Fibroblast of lung (primary cell): ENCODE results near the gene NFE2. TPM values are rescaled to one million over a fixed set of nuclear protein-coding genes. Genes with fewer than 3 reads are reported as not detected.
A peak's percentile ranks its signal among the peaks of the same experiment; 100 is the strongest.

Experiments
- DNase-seq, 2 donors: peaks; one replicate each; pipeline versions ENCODE4 v3.0.0 to v3.0.0-alpha.2; 2010; ENCODE audit warnings: low read depth in 2 of 2
- H2AFZ ChIP-seq: 2 replicates; pipeline ENCODE4 v1.5.1; 2012; ENCODE audit warnings: low read length, control low read depth, inconsistent platforms
- H3K27ac ChIP-seq: 2 replicates; pipeline ENCODE4 v1.5.1; 2011; ENCODE audit warnings: low read length, control low read depth; ENCODE audit not compliant: insufficient read depth
- H3K27me3 ChIP-seq: 2 replicates; pipeline ENCODE4 v1.5.1; 2011; ENCODE audit warnings: mild to moderate bottlenecking, low read length; ENCODE audit not compliant: control insufficient read depth, insufficient read depth
- H3K36me3 ChIP-seq: 2 replicates; pipeline ENCODE4 v1.5.1; 2011; ENCODE audit warnings: low read length; ENCODE audit not compliant: control insufficient read depth, insufficient read depth
- H3K4me1 ChIP-seq: 2 replicates; pipeline ENCODE4 v1.5.1; 2011; ENCODE audit warnings: low read length; ENCODE audit not compliant: control insufficient read depth, insufficient read depth; ENCODE audit errors: extremely low read depth
- H3K4me2 ChIP-seq: 2 replicates; pipeline ENCODE4 v1.5.1; 2011; ENCODE audit warnings: low read length, control low read depth; ENCODE audit not compliant: insufficient read depth; ENCODE audit errors: extremely low read depth
- H3K4me3 ChIP-seq, 4 experiments: fragments of 200-600 bp in 1 of 4; sonication (generic) in 1 of 4; replicated peaks in 1 of 4; 2 replicates each; pipeline ENCODE4 v1.5.1; 2011 to 2016; ENCODE audit warnings: low read length in 4 of 4, low read depth in 3 of 4, mild to moderate bottlenecking in 3 of 4, control low read depth in 2 of 4, inconsistent platforms in 1 of 4, mixed read lengths in 1 of 4; ENCODE audit not compliant: insufficient read depth in 1 of 4; ENCODE audit errors: control extremely low read depth in 1 of 4
- H3K79me2 ChIP-seq: 2 replicates; pipeline ENCODE4 v1.5.1; 2012; ENCODE audit warnings: mild to moderate bottlenecking, low read length, inconsistent platforms; ENCODE audit not compliant: control insufficient read depth, insufficient read depth
- H3K9ac ChIP-seq: 2 replicates; pipeline ENCODE4 v1.5.1; 2011; ENCODE audit warnings: mild to moderate bottlenecking, low read length, control low read depth; ENCODE audit not compliant: insufficient read depth
- H3K9me3 ChIP-seq: 2 replicates; pipeline ENCODE4 v1.5.1; 2012; ENCODE audit warnings: low read depth, low read length; ENCODE audit not compliant: control insufficient read depth, insufficient read depth
- H4K20me1 ChIP-seq: 2 replicates; pipeline ENCODE4 v1.5.1; 2011; ENCODE audit warnings: low read length; ENCODE audit not compliant: control insufficient read depth, insufficient read depth; ENCODE audit errors: extremely low read depth
- EZH2 ChIP-seq: IDR thresholded peaks from 2 replicates; pipeline ENCODE4 v1.5.1; 2012; ENCODE audit warnings: low read length, control low read depth, mild to moderate bottlenecking; ENCODE audit errors: missing control alignments
- polyA plus RNA-seq, 2 donors: library from polyadenylated mRNA; depleted of rRNA in 1 of 2; stranded (reverse) in 1 of 2; unstranded in 1 of 2; fragments of >200 nt; gene quantifications; 2 replicates each; pipeline ENCODE4 v1.2.1, GENCODE V29; 2011 to 2012; ENCODE audit warnings: missing spikeins in 1 of 2
- total RNA-seq: library from RNA; depleted of rRNA; stranded (reverse); fragments of >200 nt; gene quantifications from 2 replicates; pipeline ENCODE4 v1.2.1, GENCODE V29; 2014
- TF ChIP-seq, protein P1 (sequence below), 2 donors: IDR thresholded peaks in 1 of 2; conservative IDR thresholded peaks in 1 of 2; 1 replicate in 1 of 2; 2 replicates in 1 of 2; pipeline ENCODE4 v1.5.1; 2011 to 2012; ENCODE audit warnings: low read length in 2 of 2, control low read depth in 1 of 2, inconsistent platforms in 1 of 2, low read depth in 1 of 2, mild to moderate bottlenecking in 1 of 2

NFE2 gene
- total and polyA plus RNA-seq, 2 donors (not counting 1 experiment from before 2014, with no cell fraction given): 0.17 to 0.34 TPM

DNA sequence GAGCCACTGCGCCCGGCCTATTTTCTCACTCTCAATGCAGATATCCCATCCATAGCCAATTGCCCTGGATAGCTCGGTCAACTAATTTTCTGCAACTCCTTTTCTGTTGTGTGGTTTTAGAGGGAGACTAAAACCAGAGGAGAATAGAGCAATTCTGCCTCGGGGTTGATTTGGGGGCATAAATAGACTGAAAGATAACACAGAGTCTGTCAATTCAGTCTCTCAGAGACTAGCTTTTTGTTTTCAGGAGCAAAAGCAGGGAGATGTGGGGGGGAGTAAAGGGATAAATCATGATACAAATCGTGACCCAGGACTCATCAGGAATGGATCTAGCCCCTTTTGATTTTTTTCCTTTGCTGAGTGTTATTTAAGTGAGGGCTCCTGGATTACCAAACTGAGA, 30.6 kb upstream of the NFE2 start:
- peaks cover 38% of the 10 kb centered on the region for H3K79me2 ChIP-seq
- no peak overlapping the region for H3K9ac ChIP-seq
- TF ChIP-seq EZH2: no peak
- no peaks in the 10 kb centered on the region for H3K9me3 ChIP-seq
- no peak overlapping the region for H3K4me2 ChIP-seq
- no peak overlapping the region for H3K27ac ChIP-seq
- H4K20me1 ChIP-seq: no peaks in the 10 kb centered on the region
- H3K4me3 ChIP-seq: no peak overlapping the region
- no peak overlapping the region for H2AFZ ChIP-seq
- H3K36me3 ChIP-seq: no peaks in the 10 kb centered on the region
- no peak for DNase-seq
- H3K4me1 ChIP-seq: peaks cover 17% of the 10 kb centered on the region
- no peaks in the 10 kb centered on the region for H3K27me3 ChIP-seq

DNA sequence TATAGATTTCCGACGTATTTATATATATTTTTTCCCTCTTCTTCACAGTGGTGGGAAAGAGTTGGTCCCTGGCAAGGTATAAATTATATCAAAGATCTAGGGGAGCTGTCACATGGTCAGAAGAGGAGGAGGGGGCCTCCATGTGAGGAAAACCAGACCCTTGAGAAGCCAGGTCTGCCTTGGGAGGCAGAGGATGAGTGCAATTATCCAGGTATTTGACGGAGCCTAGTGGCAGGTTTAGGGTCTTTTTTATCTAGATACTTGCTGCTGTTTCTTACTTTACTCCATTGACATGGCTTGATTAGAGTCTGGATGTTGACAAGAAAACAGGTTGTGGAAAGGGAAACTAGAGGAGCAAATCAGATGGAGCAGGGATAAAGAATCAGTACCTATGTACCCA, 29.6 kb upstream of the NFE2 start:
- Histone ChIP-seq H4K20me1 (no peaks in the 10 kb centered on the region), H3K4me2 (peak overlapping the region; percentile 29), H3K4me3 (no peak overlapping the region), H2AFZ (no peak overlapping the region), H3K9me3 (no peaks in the 10 kb centered on the region), H3K4me1 (peaks cover 18% of the 10 kb centered on the region), H3K36me3 (no peaks in the 10 kb centered on the region), H3K79me2 (peaks cover 42% of the 10 kb centered on the region), H3K9ac (no peak overlapping the region), H3K27ac (no peak overlapping the region), H3K27me3 (no peaks in the 10 kb centered on the region)
- no peak for DNase-seq
- no peak for TF ChIP-seq EZH2
- TF ChIP-seq, protein P1, sequence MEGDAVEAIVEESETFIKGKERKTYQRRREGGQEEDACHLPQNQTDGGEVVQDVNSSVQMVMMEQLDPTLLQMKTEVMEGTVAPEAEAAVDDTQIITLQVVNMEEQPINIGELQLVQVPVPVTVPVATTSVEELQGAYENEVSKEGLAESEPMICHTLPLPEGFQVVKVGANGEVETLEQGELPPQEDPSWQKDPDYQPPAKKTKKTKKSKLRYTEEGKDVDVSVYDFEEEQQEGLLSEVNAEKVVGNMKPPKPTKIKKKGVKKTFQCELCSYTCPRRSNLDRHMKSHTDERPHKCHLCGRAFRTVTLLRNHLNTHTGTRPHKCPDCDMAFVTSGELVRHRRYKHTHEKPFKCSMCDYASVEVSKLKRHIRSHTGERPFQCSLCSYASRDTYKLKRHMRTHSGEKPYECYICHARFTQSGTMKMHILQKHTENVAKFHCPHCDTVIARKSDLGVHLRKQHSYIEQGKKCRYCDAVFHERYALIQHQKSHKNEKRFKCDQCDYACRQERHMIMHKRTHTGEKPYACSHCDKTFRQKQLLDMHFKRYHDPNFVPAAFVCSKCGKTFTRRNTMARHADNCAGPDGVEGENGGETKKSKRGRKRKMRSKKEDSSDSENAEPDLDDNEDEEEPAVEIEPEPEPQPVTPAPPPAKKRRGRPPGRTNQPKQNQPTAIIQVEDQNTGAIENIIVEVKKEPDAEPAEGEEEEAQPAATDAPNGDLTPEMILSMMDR (conservative IDR thresholded peaks at IDR 0.05 in 1 of 2, IDR thresholded peaks at IDR 0.05 in 1 of 2; ENCODE audit: low read depth in 1 of 2, low read length in 2 of 2): no peak

DNA sequence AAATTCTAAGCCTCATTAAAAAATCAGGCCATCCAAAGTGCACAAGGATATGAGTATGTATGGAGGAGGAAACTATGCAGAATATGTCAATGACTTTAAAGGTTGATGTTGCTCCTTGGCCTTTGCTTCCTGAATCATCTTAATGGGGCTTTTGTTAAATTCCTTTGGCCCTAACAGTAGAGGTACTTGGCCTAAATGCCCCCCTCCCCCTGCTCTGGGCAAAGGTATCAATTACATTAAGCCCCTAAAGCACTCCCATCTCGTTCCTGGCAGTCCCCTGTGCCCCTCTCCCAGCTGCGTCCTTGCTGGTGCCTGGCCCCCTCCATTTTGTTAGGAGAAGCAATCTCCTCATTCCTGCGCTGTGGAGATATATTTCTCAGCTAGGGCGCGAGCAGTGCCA, 28.9 kb upstream of the NFE2 start:
- H3K9me3 ChIP-seq: no peaks in the 10 kb centered on the region
- no peak overlapping the region for H3K4me2 ChIP-seq
- H3K36me3 ChIP-seq: no peaks in the 10 kb centered on the region
- H3K79me2 ChIP-seq: peaks cover 47% of the 10 kb centered on the region
- H3K4me1 ChIP-seq: peaks cover 18% of the 10 kb centered on the region
- TF ChIP-seq, protein P1 (conservative IDR thresholded peaks at IDR 0.05 in 1 of 2, IDR thresholded peaks at IDR 0.05 in 1 of 2; ENCODE audit: low read depth in 1 of 2, low read length in 2 of 2): no peak
- no peak for TF ChIP-seq EZH2
- H3K4me3 ChIP-seq: no peak overlapping the region
- no peak overlapping the region for H3K27ac ChIP-seq
- no peak overlapping the region for H2AFZ ChIP-seq
- H3K27me3 ChIP-seq: no peaks in the 10 kb centered on the region
- H3K9ac ChIP-seq: no peak overlapping the region
- H4K20me1 ChIP-seq: no peaks in the 10 kb centered on the region
- DNase-seq: peak in 1 of 2 donors; percentile 46
